ENCODE data around the gene GMDS.

- TF ChIP-seq EZH2phosphoT487 (IDR thresholded peaks at IDR 0.05; ENCODE audit: low read depth), result no peak
- TF ChIP-seq, protein P1, sequence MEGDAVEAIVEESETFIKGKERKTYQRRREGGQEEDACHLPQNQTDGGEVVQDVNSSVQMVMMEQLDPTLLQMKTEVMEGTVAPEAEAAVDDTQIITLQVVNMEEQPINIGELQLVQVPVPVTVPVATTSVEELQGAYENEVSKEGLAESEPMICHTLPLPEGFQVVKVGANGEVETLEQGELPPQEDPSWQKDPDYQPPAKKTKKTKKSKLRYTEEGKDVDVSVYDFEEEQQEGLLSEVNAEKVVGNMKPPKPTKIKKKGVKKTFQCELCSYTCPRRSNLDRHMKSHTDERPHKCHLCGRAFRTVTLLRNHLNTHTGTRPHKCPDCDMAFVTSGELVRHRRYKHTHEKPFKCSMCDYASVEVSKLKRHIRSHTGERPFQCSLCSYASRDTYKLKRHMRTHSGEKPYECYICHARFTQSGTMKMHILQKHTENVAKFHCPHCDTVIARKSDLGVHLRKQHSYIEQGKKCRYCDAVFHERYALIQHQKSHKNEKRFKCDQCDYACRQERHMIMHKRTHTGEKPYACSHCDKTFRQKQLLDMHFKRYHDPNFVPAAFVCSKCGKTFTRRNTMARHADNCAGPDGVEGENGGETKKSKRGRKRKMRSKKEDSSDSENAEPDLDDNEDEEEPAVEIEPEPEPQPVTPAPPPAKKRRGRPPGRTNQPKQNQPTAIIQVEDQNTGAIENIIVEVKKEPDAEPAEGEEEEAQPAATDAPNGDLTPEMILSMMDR (IDR thresholded peaks at IDR 0.05; ENCODE audit: low read depth, low read length), result no peak
These were observed 359.8 kb downstream of the GMDS start for GRCh38 chr6:1885576-1886011.

Measured in OCI-LY3 (cell line).